ENCODE data around the gene SPTAN1. TPM values are rescaled to one million over a fixed set of nuclear protein-coding genes. Genes with fewer than 3 reads are reported as not detected.
A peak's percentile ranks its signal among the peaks of the same experiment; 100 is the strongest.

SPTAN1 gene
- total RNA-seq, 1 donor from 2014 or later, result 355 TPM

GRCh38 chr9:128628471-128629048, 76.2 kb downstream of the SPTAN1 start:
- no peak for TF ChIP-seq CTCF (IDR thresholded peaks at IDR 0.05)
- H3K4me3 Mint-ChIP-seq (ENCODE audit: unreplicated experiment), result no peak overlapping the region
- H3K27ac Mint-ChIP-seq (ENCODE audit: unreplicated experiment), result peak overlapping the region; percentile 65
- no peaks in the 10 kb centered on the region for H3K27me3 Mint-ChIP-seq (ENCODE audit: unreplicated experiment)
- DNase-seq (ENCODE audit: extremely low spot score, unreplicated experiment), result no peak
- no peaks in the 10 kb centered on the region for H3K9me3 Mint-ChIP-seq (ENCODE audit: unreplicated experiment)
- peaks cover 63% of the 10 kb centered on the region for H3K36me3 Mint-ChIP-seq (ENCODE audit: unreplicated experiment)
- H3K4me1 Mint-ChIP-seq (ENCODE audit: unreplicated experiment), result peaks cover 2% of the 10 kb centered on the region

- TF ChIP-seq CTCF (IDR thresholded peaks at IDR 0.05), result no peak
- H3K27me3 Mint-ChIP-seq (ENCODE audit: unreplicated experiment), result no peaks in the 10 kb centered on the region
- H3K9me3 Mint-ChIP-seq (ENCODE audit: unreplicated experiment), result no peaks in the 10 kb centered on the region
- no peak overlapping the region for H3K4me3 Mint-ChIP-seq (ENCODE audit: unreplicated experiment)
- H3K27ac Mint-ChIP-seq (ENCODE audit: unreplicated experiment), result peak overlapping the region; percentile 65
- peaks cover 7% of the 10 kb centered on the region for H3K4me1 Mint-ChIP-seq (ENCODE audit: unreplicated experiment)
- no peak for DNase-seq (ENCODE audit: extremely low spot score, unreplicated experiment)
- H3K36me3 Mint-ChIP-seq (ENCODE audit: unreplicated experiment), result peaks cover 67% of the 10 kb centered on the region
Measured at GRCh38 chr9:128629136-128629535, 76.7 kb downstream of the SPTAN1 start.

GRCh38 chr9:128629852-128630545, 77.6 kb downstream of the SPTAN1 start:
- no peak for DNase-seq (ENCODE audit: extremely low spot score, unreplicated experiment)
- peaks cover 16% of the 10 kb centered on the region for H3K4me1 Mint-ChIP-seq (ENCODE audit: unreplicated experiment)
- H3K27ac Mint-ChIP-seq (ENCODE audit: unreplicated experiment), result peak overlapping the region; percentile 38
- no peak for TF ChIP-seq CTCF (IDR thresholded peaks at IDR 0.05)
- peaks cover 58% of the 10 kb centered on the region for H3K36me3 Mint-ChIP-seq (ENCODE audit: unreplicated experiment)
- H3K27me3 Mint-ChIP-seq (ENCODE audit: unreplicated experiment), result no peaks in the 10 kb centered on the region
- H3K9me3 Mint-ChIP-seq (ENCODE audit: unreplicated experiment), result no peaks in the 10 kb centered on the region
- no peak overlapping the region for H3K4me3 Mint-ChIP-seq (ENCODE audit: unreplicated experiment)

- peak overlapping the region; percentile 70 for H3K27ac Mint-ChIP-seq (ENCODE audit: unreplicated experiment)
- peaks cover 46% of the 10 kb centered on the region for H3K36me3 Mint-ChIP-seq (ENCODE audit: unreplicated experiment)
- no peaks in the 10 kb centered on the region for H3K9me3 Mint-ChIP-seq (ENCODE audit: unreplicated experiment)
- H3K4me3 Mint-ChIP-seq (ENCODE audit: unreplicated experiment), result no peak overlapping the region
- peaks cover 32% of the 10 kb centered on the region for H3K4me1 Mint-ChIP-seq (ENCODE audit: unreplicated experiment)
- no peak for TF ChIP-seq CTCF (IDR thresholded peaks at IDR 0.05)
- no peak for DNase-seq (ENCODE audit: extremely low spot score, unreplicated experiment)
- H3K27me3 Mint-ChIP-seq (ENCODE audit: unreplicated experiment), result no peaks in the 10 kb centered on the region
Measured at GRCh38 chr9:128631636-128632035, 79.2 kb downstream of the SPTAN1 start.

- Mint-ChIP-seq H3K4me1 (ENCODE audit: unreplicated experiment) (peaks cover 36% of the 10 kb centered on the region), H3K9me3 (ENCODE audit: unreplicated experiment) (no peaks in the 10 kb centered on the region), H3K4me3 (ENCODE audit: unreplicated experiment) (no peak overlapping the region), H3K27me3 (ENCODE audit: unreplicated experiment) (no peaks in the 10 kb centered on the region), H3K36me3 (ENCODE audit: unreplicated experiment) (peaks cover 41% of the 10 kb centered on the region), H3K27ac (ENCODE audit: unreplicated experiment) (peak overlapping the region; percentile 70)
- DNase-seq (ENCODE audit: extremely low spot score, unreplicated experiment), result no peak
- TF ChIP-seq CTCF (IDR thresholded peaks at IDR 0.05), result no peak
Measured at GRCh38 chr9:128632066-128632465, 79.7 kb downstream of the SPTAN1 start.

All from osteocyte (in vitro differentiated cells).